Islet precursor cell (in vitro differentiated cells): ENCODE results near the gene MUC5AC.
"Not testable (repeated sequence)": the region's sequence is repeated elsewhere in the genome, so short reads cannot be mapped to it uniquely, and the experiment has no call there.

Source experiments
- DNase-seq: peaks from one replicate; pipeline ENCODE4 v3.0.0-alpha.2; 2018

MUC5AC gene

DNA sequence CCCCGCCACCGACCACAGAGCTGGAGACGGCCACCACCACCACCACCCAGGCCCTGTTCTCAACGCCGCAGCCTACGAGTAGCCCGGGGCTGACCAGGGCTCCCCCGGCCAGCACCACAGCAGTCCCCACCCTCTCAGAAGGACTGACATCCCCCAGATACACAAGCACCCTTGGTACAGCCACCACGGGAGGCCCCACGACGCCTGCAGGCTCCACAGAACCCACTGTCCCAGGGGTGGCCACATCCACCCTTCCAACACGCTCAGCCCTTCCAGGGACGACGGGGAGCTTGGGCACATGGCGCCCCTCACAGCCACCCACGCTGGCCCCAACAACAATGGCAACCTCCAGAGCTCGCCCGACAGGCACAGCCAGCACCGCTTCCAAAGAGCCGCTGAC, 84.0 kb downstream of the MUC5AC start:
- DNase-seq: no peak

DNA sequence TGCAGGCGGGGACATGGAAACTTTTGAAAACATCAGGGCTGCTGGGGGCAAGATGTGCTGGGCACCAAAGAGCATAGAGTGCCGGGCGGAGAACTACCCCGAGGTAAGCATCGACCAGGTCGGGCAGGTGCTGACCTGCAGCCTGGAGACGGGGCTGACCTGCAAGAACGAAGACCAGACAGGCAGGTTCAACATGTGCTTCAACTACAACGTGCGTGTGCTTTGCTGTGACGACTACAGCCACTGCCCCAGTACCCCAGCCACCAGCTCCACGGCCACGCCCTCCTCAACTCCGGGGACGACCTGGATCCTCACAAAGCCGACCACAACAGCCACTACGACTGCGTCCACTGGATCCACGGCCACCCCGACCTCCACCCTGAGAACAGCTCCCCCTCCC, 84.5 kb downstream of the MUC5AC start:
- DNase-seq: no peak

DNA sequence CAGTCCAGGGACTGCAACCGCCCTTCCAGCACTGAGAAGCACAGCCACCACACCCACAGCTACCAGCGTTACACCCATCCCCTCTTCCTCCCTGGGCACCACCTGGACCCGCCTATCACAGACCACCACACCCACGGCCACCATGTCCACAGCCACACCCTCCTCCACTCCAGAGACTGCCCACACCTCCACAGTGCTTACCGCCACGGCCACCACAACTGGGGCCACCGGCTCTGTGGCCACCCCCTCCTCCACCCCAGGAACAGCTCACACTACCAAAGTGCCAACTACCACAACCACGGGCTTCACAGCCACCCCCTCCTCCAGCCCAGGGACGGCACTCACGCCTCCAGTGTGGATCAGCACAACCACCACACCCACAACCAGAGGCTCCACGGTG, 85.0 kb downstream of the MUC5AC start:
- not testable (repeated sequence) for DNase-seq

DNA sequence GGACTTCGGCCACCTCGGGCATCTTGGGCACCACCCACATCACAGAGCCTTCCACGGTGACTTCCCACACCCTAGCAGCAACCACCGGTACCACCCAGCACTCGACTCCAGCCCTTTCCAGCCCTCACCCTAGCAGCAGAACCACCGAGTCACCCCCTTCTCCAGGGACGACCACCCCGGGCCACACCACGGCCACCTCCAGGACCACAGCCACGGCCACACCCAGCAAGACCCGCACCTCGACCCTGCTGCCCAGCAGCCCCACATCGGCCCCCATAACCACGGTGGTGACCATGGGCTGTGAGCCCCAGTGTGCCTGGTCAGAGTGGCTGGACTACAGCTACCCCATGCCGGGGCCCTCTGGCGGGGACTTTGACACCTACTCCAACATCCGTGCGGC, 85.8 kb downstream of the MUC5AC start:
- DNase-seq: not testable (repeated sequence)

DNA sequence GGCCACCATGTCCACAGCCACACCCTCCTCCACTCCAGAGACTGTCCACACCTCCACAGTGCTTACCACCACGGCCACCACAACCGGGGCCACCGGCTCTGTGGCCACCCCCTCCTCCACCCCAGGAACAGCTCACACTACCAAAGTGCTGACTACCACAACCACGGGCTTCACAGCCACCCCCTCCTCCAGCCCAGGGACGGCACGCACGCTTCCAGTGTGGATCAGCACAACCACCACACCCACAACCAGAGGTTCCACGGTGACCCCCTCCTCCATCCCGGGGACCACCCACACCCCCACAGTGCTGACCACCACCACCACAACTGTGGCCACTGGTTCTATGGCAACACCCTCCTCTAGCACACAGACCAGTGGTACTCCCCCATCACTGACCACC, 86.8 kb downstream of the MUC5AC start:
- not testable (repeated sequence) for DNase-seq

DNA sequence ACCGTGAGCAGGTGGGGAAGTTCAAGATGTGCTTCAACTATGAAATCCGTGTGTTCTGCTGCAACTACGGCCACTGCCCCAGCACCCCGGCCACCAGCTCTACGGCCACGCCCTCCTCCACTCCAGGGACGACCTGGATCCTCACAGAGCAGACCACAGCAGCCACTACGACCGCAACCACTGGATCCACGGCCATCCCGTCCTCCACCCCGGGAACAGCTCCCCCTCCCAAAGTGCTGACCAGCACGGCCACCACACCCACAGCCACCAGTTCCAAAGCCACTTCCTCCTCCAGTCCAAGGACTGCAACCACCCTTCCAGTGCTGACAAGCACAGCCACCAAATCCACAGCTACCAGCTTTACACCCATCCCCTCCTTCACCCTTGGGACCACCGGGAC, 88.0 kb downstream of the MUC5AC start:
- DNase-seq: not testable (repeated sequence)

DNA sequence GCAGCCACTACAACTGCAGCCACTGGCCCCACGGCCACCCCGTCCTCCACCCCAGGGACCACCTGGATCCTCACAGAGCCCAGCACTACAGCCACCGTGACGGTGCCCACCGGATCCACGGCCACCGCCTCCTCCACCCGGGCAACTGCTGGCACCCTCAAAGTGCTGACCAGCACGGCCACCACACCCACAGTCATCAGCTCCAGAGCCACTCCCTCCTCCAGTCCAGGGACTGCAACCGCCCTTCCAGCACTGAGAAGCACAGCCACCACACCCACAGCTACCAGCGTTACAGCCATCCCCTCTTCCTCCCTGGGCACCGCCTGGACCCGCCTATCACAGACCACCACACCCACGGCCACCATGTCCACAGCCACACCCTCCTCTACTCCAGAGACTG, 88.5 kb downstream of the MUC5AC start:
- DNase-seq: not testable (repeated sequence)

DNA sequence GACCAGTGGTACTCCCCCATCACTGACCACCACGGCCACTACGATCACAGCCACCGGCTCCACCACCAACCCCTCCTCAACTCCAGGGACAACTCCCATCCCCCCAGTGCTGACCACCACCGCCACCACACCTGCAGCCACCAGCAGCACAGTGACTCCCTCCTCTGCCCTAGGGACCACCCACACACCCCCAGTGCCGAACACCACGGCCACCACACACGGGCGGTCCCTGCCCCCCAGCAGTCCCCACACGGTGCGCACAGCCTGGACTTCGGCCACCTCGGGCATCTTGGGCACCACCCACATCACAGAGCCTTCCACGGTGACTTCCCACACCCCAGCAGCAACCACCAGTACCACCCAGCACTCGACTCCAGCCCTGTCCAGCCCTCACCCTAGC, 89.3 kb downstream of the MUC5AC start:
- not testable (repeated sequence) for DNase-seq

DNA sequence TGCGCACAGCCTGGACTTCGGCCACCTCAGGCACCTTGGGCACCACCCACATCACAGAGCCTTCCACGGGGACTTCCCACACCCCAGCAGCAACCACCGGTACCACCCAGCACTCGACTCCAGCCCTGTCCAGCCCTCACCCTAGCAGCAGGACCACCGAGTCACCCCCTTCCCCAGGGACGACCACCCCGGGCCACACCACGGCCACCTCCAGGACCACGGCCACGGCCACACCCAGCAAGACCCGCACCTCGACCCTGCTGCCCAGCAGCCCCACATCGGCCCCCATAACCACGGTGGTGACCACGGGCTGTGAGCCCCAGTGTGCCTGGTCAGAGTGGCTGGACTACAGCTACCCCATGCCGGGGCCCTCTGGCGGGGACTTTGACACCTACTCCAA, 91.2 kb downstream of the MUC5AC start:
- DNase-seq: not testable (repeated sequence)

DNA sequence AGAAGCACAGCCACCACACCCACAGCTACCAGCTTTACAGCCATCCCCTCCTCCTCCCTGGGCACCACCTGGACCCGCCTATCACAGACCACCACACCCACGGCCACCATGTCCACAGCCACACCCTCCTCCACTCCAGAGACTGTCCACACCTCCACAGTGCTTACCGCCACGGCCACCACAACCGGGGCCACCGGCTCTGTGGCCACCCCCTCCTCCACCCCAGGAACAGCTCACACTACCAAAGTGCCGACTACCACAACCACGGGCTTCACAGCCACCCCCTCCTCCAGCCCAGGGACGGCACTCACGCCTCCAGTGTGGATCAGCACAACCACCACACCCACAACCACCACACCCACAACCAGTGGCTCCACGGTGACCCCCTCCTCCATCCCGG, 92.7 kb downstream of the MUC5AC start:
- DNase-seq: not testable (repeated sequence)
